Measurements from ENCODE around the gene C9. TPM values are rescaled to one million over a fixed set of nuclear protein-coding genes. Genes with fewer than 3 reads are reported as not detected.

Gene C9
- polyA plus RNA-seq, 1 donor from 2014 or later = not detected

GRCh38 chr5:39381376-39381775 is 17.1 kb upstream of the C9 start:
- no peak overlapping the region for H3K9ac ChIP-seq (ENCODE audit: low read length)
- no peaks in the 10 kb centered on the region for H3K9me2 ChIP-seq (ENCODE audit: insufficient read depth, low read length)
- H3F3A ChIP-seq (ENCODE audit: insufficient read depth, low read length, poor library complexity, severe bottlenecking) = no peaks in the 10 kb centered on the region
- H3K4me3 ChIP-seq (ENCODE audit: low read length) = no peak overlapping the region
- no peak overlapping the region for H3K27ac ChIP-seq (ENCODE audit: low read length)
- TF ChIP-seq CTCF (IDR thresholded peaks at IDR 0.05; ENCODE audit: poor library complexity, severe bottlenecking) (no peak), RAD21 (conservative IDR thresholded peaks at IDR 0.05) (no peak), SMC3 (conservative IDR thresholded peaks at IDR 0.05; ENCODE audit: poor library complexity) (no peak)
- H3K36me3 ChIP-seq (ENCODE audit: insufficient read depth, low read length) = no peaks in the 10 kb centered on the region
- H3K4me2 ChIP-seq (ENCODE audit: low read length) = no peak overlapping the region
- no peaks in the 10 kb centered on the region for H4K20me1 ChIP-seq (ENCODE audit: insufficient read depth)
- H3K79me2 ChIP-seq (replicated peaks; ENCODE audit: insufficient read depth, low read length) = no peaks in the 10 kb centered on the region
- H3K9me3 ChIP-seq (ENCODE audit: low read length) = no peaks in the 10 kb centered on the region
- no peaks in the 10 kb centered on the region for H3K27me3 ChIP-seq (ENCODE audit: insufficient read depth, low read depth, low read length)
- H2AFZ ChIP-seq (ENCODE audit: low read depth, low read length) = no peak overlapping the region

DNA sequence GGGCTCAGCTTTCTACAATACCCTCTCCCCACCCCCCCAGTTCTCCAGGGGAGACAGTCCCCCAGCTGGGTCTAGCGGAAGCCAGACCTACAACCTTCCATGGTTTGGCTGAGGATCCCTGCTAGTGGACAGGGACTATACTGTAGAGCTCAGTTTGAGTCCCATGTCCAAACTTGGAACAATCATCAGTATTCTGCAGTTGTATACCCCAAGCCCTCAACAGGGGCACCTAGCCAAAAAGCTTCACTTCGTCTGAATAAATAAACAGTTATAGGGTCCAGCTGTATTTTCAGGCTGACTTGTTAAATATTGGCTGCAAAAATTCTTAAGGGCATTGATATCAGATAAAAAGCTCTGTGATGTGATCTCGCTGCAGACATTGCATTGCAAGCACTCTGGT is 15.4 kb upstream of the C9 start:
- H3K4me2 ChIP-seq (ENCODE audit: low read length) = no peak overlapping the region
- TF ChIP-seq CTCF (IDR thresholded peaks at IDR 0.05; ENCODE audit: poor library complexity, severe bottlenecking) = no peak
- no peak for TF ChIP-seq MXI1 (conservative IDR thresholded peaks at IDR 0.05; ENCODE audit: poor library complexity, severe bottlenecking)
- no peak for TF ChIP-seq POLR2AphosphoS5 (IDR thresholded peaks at IDR 0.05)
- TF ChIP-seq, protein P1, sequence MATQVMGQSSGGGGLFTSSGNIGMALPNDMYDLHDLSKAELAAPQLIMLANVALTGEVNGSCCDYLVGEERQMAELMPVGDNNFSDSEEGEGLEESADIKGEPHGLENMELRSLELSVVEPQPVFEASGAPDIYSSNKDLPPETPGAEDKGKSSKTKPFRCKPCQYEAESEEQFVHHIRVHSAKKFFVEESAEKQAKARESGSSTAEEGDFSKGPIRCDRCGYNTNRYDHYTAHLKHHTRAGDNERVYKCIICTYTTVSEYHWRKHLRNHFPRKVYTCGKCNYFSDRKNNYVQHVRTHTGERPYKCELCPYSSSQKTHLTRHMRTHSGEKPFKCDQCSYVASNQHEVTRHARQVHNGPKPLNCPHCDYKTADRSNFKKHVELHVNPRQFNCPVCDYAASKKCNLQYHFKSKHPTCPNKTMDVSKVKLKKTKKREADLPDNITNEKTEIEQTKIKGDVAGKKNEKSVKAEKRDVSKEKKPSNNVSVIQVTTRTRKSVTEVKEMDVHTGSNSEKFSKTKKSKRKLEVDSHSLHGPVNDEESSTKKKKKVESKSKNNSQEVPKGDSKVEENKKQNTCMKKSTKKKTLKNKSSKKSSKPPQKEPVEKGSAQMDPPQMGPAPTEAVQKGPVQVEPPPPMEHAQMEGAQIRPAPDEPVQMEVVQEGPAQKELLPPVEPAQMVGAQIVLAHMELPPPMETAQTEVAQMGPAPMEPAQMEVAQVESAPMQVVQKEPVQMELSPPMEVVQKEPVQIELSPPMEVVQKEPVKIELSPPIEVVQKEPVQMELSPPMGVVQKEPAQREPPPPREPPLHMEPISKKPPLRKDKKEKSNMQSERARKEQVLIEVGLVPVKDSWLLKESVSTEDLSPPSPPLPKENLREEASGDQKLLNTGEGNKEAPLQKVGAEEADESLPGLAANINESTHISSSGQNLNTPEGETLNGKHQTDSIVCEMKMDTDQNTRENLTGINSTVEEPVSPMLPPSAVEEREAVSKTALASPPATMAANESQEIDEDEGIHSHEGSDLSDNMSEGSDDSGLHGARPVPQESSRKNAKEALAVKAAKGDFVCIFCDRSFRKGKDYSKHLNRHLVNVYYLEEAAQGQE (IDR thresholded peaks at IDR 0.05; ENCODE audit: borderline replicate concordance) = no peak
- TF ChIP-seq RAD21 (conservative IDR thresholded peaks at IDR 0.05) = no peak
- no peak for TF ChIP-seq EZH2 (IDR thresholded peaks at IDR 0.05; ENCODE audit: borderline replicate concordance, insufficient read depth, low read length, poor library complexity, severe bottlenecking)
- no peak for TF ChIP-seq SMC3 (conservative IDR thresholded peaks at IDR 0.05; ENCODE audit: poor library complexity)
- TF ChIP-seq EP300 (conservative IDR thresholded peaks at IDR 0.05; ENCODE audit: poor library complexity, severe bottlenecking) = no peak
- TF ChIP-seq TAF1 (IDR thresholded peaks at IDR 0.05; ENCODE audit: low read depth) = no peak
- no peaks in the 10 kb centered on the region for H3K36me3 ChIP-seq (ENCODE audit: insufficient read depth, low read length)
- no peaks in the 10 kb centered on the region for H3K9me2 ChIP-seq (ENCODE audit: insufficient read depth, low read length)
- H3K27me3 ChIP-seq (ENCODE audit: insufficient read depth, low read depth, low read length) = no peaks in the 10 kb centered on the region
- H3K4me3 ChIP-seq (ENCODE audit: low read length) = no peak overlapping the region
- H3K9ac ChIP-seq (ENCODE audit: low read length) = no peak overlapping the region
- H3K9me3 ChIP-seq (ENCODE audit: low read length) = no peaks in the 10 kb centered on the region
- H2AFZ ChIP-seq (ENCODE audit: low read depth, low read length) = no peak overlapping the region
- H3K27ac ChIP-seq (ENCODE audit: low read length) = no peak overlapping the region
- H3K79me2 ChIP-seq (replicated peaks; ENCODE audit: insufficient read depth, low read length) = no peaks in the 10 kb centered on the region
- no peaks in the 10 kb centered on the region for H3F3A ChIP-seq (ENCODE audit: insufficient read depth, low read length, poor library complexity, severe bottlenecking)
- no peaks in the 10 kb centered on the region for H4K20me1 ChIP-seq (ENCODE audit: insufficient read depth)

All from neural cell (in vitro differentiated cells).